Stimulated activated CD4-positive, alpha-beta T cell treated with anti-CD3 and anti-CD28 coated beads, Interleukin-1b, Interleukin-23, amount 100 ng/mL, for 24 hours (primary cell): Measurements from ENCODE around the gene GSK3A.

Source experiments
- DNase-seq, 4 experiments: peaks; one replicate each; pipeline ENCODE4 v3.0.0-alpha.2; 2020; ENCODE audit warnings: low read depth in 4 of 4, low spot score in 1 of 4

Gene GSK3A

DNA sequence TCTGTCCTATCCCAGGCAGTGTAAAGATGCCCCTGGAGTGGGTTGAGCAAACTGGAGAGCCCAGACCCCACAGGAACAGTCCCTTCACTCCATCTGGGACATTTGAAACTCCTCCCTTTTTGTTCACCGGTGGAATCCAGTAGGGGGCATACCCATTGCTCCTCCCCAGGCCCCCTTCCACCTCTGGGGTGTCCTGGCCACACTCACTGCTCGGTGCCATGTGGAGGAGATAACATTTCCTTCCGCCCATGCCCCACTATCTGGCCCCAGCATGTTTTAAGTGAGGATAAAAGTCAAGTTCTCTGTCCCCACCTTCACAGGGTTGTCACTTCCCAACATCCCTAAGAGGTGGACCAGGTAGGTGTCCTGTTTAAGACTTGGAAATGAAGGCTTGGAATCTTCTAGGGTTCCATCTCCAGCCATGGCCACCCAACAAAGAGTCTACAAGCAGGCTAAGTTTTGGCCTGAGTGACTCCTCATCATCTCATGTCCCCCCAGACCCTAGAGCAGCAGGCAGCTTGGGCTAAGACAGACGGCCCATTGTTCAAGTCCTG, 13.0 kb downstream of the GSK3A start:
- no peak for DNase-seq

DNA sequence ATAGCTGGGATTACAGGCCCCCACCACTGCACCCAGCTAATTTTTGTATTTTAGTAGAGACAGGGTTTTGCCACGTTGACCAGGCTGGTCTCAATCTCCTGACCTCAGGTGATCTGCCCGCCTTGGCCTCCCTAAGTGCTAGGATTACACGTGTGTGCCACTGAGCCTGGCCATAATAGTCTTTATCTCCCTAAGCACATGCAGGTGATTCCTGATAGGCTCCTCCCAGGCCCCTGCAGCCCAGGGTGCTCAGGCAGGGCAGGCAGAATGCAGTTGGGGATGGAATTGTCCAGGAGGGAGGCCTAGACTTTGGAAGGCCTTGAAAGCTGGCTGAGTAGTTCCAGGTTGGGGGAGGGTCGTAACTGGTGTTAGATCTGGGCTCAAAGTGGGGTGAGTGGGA, 13.8 kb downstream of the GSK3A start:
- no peak for DNase-seq

DNA sequence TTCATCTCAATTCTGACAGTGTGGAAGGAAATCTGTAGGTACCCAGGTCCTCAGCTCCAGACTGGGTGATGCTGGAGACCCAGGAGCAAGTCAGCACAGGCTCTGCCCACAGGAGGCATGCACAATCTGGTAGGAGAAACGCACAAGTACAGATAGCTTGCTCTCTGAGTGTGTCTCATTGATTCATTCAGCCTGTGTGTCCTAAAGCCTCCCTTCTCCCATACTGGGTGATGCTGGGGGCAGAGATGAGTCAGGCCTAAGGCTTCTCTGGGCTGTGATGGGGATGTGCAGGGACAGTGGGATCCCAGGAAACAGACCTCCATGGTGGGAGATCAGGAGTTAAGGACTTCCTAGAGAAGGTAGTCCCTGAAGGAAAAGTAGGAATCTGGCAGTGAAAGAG, 15.5 kb downstream of the GSK3A start:
- no peak for DNase-seq

DNA sequence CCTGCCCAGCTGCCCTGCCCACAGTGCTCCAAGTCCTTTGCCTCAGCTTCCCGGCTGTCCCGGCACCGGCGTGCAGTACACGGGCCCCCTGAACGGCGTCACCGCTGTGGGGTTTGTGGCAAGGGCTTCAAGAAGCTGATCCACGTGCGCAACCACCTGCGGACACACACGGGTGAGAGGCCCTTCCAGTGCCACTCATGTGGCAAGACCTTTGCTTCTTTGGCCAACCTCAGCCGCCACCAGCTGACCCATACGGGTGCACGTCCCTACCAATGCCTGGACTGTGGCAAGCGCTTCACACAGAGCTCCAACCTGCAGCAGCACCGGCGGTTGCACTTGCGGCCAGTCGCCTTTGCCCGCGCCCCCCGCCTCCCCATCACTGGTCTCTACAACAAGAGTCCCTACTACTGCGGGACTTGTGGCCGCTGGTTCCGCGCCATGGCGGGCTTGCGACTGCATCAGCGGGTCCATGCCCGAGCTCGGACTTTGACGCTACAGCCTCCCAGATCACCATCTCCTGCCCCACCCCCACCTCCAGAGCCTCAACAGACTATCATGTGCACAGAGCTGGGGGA, 16.6 kb downstream of the GSK3A start:
- no peak for DNase-seq

DNA sequence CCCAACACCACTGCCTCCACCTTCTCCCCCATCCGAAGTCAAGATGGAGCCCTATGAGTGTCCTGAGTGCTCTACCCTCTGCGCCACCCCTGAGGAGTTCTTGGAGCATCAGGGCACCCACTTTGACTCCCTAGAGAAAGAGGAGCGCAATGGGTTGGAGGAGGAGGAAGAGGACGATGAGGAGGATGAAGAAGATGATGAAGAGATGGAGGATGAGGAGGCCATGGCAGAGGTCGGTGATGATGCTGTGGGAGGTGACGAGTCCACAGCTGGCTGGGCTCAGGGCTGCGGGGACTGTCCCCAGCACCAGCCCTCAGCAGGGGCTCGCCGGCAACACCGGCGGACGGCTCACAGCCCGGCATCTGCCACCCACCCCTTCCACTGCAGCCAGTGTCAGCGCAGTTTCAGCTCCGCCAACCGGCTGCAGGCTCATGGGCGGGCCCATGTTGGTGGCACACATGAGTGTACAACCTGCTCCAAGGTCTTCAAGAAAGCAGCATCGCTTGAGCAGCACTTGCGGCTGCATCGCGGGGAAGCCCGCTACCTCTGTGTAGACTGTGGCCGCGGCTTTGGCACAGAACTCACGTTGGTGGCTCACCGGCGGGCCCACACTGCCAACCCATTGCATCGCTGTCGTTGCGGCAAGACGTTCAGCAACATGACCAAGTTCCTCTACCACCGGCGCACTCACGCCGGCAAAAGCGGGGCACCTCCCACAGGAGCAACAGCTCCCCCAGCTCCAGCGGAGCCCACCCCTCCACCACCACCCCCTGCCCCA, 17.3 kb downstream of the GSK3A start:
- no peak for DNase-seq

DNA sequence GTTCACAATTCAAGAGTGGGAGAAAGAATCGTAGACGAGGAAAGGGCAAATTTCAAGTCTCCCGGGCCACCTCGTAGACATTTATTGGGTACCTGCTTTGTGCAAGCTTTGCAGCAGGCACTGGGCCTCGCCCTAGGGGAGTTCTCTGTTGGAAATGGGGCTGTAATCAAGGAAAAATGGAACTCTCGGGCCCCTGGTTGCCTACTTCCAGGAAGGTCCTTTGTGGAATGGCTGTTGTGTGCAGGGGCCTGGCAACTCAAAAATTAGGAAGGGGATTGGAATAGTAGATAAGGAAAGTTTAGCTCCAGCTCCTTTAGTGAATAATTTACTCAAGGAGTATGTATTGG, 21.7 kb downstream of the GSK3A start:
- DNase-seq: no peak

DNA sequence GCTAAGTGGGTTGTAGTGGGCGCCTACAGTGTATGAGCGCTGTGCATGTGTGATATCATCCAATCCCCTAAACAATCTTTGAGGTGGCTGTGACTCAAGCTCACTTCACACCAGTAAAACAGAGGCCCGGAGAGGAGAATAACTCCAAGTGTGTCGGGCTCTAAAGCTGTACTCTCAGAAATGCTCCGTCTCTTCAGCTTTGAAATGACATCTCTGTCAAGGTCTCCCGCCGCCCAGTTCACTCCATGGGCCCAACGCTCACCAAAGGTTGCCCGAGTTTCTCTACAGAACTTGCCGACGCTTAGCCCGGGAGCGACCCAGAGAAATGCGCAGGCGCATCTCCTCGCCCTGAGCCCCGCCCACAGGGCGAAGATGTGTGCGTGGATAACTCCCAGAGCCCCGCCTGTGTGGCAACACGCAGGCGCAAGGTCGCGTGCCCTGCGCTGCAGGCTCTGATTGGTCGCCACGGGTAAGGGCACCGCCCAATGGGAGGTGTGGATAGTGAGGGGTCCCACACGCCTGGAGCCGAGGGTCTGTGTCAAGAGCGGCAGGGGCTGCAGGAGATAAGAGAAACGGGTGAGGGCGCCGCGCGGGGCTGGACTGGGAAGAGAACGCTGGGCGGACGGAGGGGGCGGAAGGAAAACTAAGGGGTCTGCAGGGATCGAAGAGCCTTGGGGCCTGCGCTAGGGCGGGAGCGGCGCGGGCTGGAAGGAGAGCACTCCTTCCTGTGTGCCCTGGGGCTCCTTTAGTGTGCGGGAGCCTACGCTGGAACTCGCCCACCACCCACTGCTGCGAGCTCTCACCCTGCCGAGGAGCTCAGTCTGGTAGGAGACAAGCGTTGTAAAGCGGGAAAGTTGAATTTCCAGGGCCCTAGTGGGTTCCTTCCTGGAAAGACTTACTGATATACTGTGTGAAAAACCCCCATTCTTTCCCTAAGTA, 22.3 kb downstream of the GSK3A start, which contains the start of gene ZNF526:
Gene ZNF526, plus strand, starts transcription at position 501 of the 939 bp plus-strand sequence. CDS start 4,092 bp downstream, outside the sequence.
- DNase-seq: peak; percentile 79 to 96 (median 93)

DNA sequence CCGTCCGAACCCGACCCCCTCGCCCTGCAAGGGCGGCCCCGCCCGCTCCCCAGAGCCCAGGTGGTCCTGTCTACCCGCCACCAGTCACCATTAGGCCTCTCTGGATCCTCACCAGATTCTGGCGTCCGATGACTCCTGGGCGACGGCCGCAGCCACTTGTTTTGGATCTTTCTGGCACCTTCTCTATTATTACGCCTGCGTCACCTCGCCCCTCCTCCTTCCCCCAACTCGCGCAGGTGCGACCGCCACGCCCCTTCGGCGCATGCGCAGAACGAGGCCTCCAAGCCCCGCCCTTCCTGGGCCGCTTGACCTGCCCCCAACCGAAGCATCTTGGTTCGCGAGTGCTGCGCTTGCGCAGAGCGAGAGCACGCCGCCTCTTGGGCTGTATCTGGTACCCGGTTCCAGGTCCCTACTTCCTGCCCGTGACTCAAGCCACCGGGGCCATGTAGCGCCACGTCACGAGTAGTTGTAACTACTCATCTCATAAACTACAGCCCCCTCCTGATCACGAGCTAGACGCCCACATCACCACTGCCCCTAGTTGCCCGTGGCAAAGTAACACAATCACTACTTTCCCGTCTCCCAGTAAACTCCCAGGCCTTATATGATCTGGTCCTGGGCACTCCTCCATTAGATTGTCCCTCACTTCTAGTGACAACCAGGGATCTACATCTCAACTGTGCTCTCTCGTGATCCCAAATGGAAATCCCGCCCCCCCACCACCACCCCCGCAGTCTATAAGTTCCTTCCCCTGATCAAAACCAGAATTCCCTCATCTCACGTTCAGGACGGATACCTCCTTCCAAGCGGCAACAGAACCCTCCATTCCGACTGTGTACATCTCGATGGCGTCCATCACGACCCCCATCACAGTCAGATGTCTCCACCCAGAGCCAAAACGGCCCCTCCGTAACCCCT, 24.6 kb downstream of the GSK3A start, which contains the start of gene DEDD2:
Gene DEDD2, minus strand, starts transcription at position 158 of the 918 bp plus-strand sequence. CDS start 670 bp downstream, outside the sequence.
- peak; percentile 97 to 99 (median 98) for DNase-seq

DNA sequence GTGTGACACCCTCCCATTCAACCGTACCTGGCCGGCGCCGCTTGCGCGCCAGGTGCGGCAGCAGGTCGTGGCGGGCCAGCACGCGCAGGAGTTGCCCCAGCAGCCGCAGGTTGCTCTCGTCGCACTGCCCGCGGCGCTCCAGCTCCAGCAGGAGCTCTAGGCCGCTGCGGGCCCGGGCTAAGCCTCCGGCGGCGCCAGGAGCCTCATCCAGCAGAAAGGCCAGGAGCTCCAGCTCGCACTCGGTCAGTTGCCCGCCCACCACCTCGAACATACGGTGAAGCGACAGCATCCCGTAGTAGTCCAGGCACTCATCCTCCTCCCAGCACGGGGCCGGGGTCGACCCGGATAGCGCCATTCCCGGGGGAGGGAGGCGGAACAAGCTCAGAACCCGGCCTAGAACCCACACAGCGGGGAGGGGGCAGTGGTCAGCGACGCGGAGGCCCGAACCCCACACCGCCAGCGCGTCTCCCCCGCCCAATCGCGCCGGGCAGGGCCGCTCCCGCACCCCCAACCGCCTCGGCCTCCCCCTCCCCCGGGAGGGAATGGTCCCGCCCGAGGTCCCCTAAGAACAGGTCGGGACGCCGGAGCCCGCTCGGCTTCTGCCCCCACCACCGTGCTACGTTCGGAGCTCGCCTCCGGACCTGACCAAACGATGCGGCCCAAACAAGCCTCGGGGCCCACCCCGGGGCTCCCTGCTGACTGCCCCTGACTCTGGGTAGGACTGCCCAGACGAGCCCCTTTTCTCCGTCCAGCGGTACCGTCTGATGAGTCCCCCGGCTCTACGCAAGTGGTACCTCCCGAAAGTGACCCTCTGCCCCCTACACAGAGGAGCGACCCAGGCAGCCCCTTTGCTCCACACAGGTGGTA, 25.5 kb downstream of the GSK3A start:
- DNase-seq: no peak

DNA sequence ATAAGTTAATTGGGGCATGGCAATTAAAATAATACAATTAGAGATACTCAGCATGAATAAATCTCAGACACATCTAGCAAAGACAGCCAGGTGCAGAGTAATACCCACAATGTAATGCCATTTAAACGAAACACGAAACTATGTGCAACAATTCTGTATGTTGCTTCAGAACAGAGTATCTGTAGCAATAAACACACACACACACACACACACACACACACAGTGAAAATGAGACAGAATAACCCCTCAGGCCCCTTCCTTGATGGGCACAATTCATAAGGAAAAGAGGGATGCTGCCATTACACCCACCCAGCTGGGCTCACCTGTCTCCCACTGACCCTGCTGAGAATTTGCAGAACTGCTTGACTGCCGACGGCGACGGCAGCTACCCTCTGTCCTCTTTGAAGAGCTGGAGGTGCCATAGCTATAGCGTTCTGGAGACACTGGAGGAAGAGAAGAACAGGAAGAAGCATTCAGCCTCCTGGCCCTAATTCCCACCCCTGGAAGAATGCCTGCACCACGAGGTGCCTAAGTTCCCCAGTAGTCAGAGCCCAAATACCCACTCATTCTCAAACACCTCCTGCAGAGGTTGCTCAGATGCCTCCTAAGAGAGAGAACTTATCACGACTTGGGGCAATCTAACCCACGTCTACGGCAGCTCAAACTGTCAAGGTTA, 27.5 kb downstream of the GSK3A start:
- no peak for DNase-seq

DNA sequence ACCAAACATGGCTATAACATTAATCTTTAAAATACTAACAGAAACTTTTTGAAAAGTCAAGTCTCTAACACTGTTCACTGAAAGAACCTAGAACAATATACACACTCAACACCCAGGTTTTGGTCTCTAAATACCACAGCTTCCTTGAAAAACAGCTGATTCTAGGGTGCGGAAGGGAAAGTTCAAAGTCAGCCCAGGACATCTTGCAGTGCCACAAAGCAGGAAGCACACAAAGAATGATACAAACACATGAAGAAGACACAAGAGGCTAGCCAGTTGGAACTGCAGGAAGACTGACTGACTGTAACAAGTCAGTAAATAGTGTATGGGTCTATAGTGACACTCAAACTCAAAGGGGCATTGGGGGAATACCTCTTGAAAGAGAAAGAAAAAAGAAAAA, 29.5 kb downstream of the GSK3A start:
- no peak for DNase-seq

DNA sequence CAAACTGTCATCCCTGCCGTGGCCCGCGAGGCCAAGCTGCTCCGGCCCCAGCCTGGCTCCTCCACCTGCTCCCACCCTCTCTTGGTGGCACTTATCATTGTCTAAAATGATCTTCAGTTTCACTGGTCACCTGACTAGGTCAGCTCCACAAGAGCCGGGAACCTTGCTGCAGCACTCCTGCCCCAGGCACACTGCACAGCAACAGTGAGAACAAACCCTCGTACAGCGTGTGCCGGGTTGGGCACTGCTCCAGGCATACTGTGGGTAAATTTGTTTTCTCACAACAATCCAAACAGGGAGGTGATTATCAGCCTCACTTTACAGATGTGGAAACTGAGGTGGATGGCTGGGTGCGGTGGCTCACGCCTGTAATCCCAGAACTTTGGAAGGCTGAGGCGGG, 33.8 kb downstream of the GSK3A start:
- no peak for DNase-seq

DNA sequence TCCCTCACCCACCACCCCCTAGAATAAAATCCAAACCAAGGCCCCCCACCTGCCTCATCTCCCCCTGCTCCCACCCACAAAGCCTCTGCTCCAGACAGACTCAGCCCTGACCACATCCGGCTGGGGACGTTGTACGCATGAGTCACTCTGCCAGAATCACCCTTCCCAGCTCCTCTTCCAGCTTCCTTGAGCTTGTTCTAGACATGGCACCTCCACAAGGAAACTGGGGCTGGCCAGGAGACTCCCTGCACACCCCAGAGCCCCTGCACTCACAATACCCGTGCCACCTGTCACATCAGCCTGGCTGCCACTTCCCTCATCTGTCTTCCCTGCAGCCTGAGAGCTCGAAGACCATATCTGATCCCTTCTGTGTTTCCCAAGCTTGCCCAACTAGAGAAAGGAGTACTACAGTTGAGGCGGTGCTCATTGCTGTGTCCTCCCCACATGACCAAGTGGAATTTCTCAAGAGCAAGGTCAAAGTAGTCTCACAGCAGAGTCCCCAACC, 34.6 kb downstream of the GSK3A start:
- DNase-seq: no peak

DNA sequence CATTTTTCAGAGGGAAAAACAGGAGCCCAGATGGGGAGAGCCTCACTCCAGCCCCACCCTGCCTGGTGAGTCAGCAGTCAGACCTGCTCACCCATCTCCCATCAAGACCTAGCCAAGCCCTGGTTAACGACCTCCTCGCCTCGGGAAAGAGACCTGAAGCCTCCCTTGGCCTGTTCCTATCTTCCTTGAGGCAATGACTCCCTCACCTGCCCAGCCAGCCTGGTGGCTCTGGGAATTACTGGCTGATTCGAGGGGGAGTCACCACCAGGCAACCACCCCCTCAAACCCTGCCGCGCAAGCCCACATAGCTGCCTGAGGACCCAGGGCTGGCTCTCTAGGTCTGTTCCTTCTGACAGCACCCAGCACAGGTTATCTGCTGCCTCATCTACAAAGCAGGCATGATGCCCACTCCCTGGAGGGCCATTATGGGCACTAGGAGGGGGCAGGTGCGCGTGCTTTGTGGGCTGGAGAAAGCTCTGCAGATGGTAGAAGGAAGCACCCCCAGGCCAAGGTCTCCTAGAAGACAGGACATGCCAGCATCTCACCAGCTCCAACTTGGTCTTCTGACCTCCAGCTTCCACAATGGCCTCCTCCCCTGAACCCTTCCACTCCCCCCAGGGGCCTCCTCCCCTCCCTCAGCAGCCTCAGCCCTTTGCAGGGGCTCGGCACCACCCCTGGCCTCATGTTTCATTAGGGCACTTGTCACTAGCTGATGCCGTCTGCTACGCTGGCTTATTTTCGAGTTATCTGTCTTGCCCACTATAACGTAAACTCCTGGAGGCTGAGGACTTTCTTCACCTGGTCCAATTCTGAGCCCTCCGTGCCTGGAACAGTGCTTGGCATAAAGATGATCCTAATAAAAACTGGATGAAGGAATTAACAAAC, 35.3 kb downstream of the GSK3A start:
- no peak for DNase-seq

DNA sequence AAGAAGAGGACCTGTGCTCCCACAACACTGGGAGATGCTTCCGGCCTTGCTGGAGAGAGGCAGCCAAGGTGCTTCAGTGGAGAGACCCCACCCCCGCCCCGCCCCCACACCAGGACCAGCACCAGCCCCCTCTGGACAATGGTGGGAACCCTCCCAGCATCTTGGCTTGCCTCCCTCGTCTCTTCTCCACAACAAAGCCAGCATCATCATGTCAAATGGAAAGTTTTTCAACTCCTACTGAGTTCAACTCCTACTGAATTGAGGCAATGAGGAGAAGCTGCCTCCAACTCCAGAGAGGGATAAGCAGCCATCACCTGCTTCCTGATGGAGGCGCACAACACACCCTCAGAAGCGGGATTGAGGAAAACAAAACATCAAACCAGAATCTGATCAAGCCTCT, 37.7 kb downstream of the GSK3A start:
- no peak for DNase-seq

DNA sequence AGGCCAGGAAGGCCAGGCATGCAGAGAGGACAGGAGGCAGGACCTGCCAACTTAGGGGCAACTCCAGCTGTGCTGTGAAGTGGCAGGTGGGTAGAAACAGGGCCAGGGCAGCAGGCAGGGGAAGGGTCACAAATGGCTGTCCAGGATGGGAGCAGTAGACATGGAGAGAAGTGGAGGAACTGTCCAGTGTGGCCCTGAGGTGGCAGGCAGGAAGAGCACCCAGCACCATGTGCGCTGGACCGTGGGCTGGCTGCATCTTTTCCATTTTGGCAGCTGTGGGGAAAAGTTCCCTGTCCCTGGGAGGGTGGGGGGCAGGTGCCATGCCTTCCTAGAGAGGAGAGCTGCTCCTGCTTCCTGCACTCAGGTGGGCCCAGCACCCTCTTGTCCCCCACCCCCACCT, 38.7 kb downstream of the GSK3A start:
- DNase-seq: no peak

DNA sequence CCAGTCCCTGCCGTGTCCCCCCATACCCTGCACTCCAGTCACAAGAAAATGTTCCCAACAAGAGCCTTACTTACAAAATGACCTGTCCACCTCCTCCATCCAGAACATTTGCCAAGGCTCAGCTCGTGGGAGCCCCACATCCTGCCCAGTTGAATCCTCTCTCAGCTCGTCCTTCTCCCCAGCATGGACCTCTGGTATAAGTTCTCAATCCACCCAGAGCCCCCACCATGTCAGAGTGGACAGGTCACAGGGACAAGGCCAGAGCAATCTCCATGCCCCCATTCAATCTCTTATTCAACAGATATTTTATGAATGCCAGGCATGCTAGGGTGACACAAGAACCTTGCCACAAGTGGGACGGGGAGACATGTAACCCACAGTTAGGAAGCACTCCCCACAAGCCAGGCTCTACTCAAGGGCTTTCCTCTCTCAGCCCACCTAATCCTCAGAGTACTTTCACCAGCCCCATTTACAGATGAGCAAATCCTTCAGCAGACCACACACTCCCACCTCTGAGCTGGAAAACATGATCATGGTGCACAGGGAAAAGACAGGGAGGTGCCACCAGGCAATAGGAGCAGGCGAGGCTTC, 40.0 kb downstream of the GSK3A start:
- DNase-seq: no peak
